Measurements from ENCODE around the gene TMEM235.

The TMEM235 gene

GRCh38 chr17:78255029-78255656, 23.7 kb downstream of the TMEM235 start:
- DNase-seq (ENCODE audit: low read depth in 2 of 2): no peak

GRCh38 chr17:78255953-78256706, 24.7 kb downstream of the TMEM235 start:
- DNase-seq (ENCODE audit: low read depth in 2 of 2): no peak

GRCh38 chr17:78256707-78257591, 25.5 kb downstream of the TMEM235 start:
- no peak for DNase-seq (ENCODE audit: low read depth in 2 of 2)

GRCh38 chr17:78257810-78258322, 26.4 kb downstream of the TMEM235 start:
- DNase-seq (ENCODE audit: low read depth in 2 of 2): no peak

- DNase-seq (ENCODE audit: low read depth in 2 of 2): peak in 1 of 2 donors; percentile 48
Measured at GRCh38 chr17:78258323-78259191, 27.1 kb downstream of the TMEM235 start.

GRCh38 chr17:78259192-78259554, 27.7 kb downstream of the TMEM235 start:
- no peak for DNase-seq (ENCODE audit: low read depth in 2 of 2)

GRCh38 chr17:78263063-78263735, 31.8 kb downstream of the TMEM235 start:
- no peak for DNase-seq (ENCODE audit: low read depth in 2 of 2)

GRCh38 chr17:78263736-78264340, 32.4 kb downstream of the TMEM235 start:
- no peak for DNase-seq (ENCODE audit: low read depth in 2 of 2)

- no peak for DNase-seq (ENCODE audit: low read depth in 2 of 2)
Measured at GRCh38 chr17:78264590-78264989, 33.2 kb downstream of the TMEM235 start.

- no peak for DNase-seq (ENCODE audit: low read depth in 2 of 2)
Measured at GRCh38 chr17:78265121-78265520, 33.7 kb downstream of the TMEM235 start.

- no peak for DNase-seq (ENCODE audit: low read depth in 2 of 2)
Measured at GRCh38 chr17:78266231-78266631, 34.8 kb downstream of the TMEM235 start.

GRCh38 chr17:78266771-78267170, 35.3 kb downstream of the TMEM235 start:
- DNase-seq (ENCODE audit: low read depth in 2 of 2): no peak

GRCh38 chr17:78267253-78268073, 36.0 kb downstream of the TMEM235 start:
- no peak for DNase-seq (ENCODE audit: low read depth in 2 of 2)

- no peak for DNase-seq (ENCODE audit: low read depth in 2 of 2)
Measured at GRCh38 chr17:78268191-78268874, 36.9 kb downstream of the TMEM235 start.

- no peak for DNase-seq (ENCODE audit: low read depth in 2 of 2)
Measured at GRCh38 chr17:78268951-78269905, 37.8 kb downstream of the TMEM235 start.

- DNase-seq (ENCODE audit: low read depth in 2 of 2): no peak
Measured at GRCh38 chr17:78269955-78270381, 38.5 kb downstream of the TMEM235 start.

- no peak for DNase-seq (ENCODE audit: low read depth in 2 of 2)
Measured at GRCh38 chr17:78271419-78272170, 40.2 kb downstream of the TMEM235 start.
